ENCODE data around the gene SERGEF. TPM values are rescaled to one million over a fixed set of nuclear protein-coding genes. Genes with fewer than 3 reads are reported as not detected.

SERGEF gene
- total RNA-seq, 4 donors from 2014 or later, result 11.8 to 34.7 (median 24.5) TPM

GRCh38 chr11:17887779-17888178 is 125.1 kb downstream of the SERGEF start:
- ATAC-seq (no peak), DNase-seq (no peak)
- in situ Hi-C loops (cut with MboI; ENCODE audit: low sequenced_read_pairs in 4 of 4), result no loop called here
- intact Hi-C loops (cut with DNase I; ENCODE audit: low total_unique reads), result no loop called here
- Histone ChIP-seq H3K36me3 (no peaks in the 10 kb centered on the region), H3K27ac (no peak overlapping the region), H3K27me3 (no peaks in the 10 kb centered on the region), H3K4me3 (no peak overlapping the region), H3K9me3 (no peaks in the 10 kb centered on the region), H3K4me1 (no peaks in the 10 kb centered on the region)
- no peak for TF ChIP-seq POLR2A (IDR thresholded peaks at IDR 0.05)
- TF ChIP-seq, protein P1, sequence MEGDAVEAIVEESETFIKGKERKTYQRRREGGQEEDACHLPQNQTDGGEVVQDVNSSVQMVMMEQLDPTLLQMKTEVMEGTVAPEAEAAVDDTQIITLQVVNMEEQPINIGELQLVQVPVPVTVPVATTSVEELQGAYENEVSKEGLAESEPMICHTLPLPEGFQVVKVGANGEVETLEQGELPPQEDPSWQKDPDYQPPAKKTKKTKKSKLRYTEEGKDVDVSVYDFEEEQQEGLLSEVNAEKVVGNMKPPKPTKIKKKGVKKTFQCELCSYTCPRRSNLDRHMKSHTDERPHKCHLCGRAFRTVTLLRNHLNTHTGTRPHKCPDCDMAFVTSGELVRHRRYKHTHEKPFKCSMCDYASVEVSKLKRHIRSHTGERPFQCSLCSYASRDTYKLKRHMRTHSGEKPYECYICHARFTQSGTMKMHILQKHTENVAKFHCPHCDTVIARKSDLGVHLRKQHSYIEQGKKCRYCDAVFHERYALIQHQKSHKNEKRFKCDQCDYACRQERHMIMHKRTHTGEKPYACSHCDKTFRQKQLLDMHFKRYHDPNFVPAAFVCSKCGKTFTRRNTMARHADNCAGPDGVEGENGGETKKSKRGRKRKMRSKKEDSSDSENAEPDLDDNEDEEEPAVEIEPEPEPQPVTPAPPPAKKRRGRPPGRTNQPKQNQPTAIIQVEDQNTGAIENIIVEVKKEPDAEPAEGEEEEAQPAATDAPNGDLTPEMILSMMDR (IDR thresholded peaks at IDR 0.05 in 4 of 5, conservative IDR thresholded peaks at IDR 0.05 in 1 of 5), result no peak

DNA sequence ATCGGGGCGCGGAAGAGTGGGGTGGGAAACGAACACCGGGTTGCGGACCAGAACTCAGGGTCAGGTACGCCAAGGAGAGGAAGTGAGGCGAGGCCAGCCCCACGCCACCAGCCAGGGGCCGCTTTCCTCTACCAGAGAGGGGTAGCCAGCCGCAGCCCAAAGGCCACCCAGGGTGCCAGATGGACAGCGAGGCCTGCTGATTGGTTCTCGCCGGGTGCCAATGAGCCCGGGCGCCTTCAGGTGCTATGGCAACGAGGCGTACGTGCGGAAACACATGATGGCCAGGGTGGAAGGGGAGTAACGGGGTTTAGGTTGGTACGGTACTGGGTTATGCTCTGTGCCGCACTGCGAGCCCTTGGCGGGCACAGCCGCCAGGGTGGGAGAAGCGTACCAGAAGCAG is 128.9 kb downstream of the SERGEF start:
- Histone ChIP-seq H3K27ac (no peak overlapping the region), H3K36me3 (no peaks in the 10 kb centered on the region), H3K4me1 (no peaks in the 10 kb centered on the region), H3K27me3 (no peaks in the 10 kb centered on the region), H3K9me3 (no peaks in the 10 kb centered on the region), H3K4me3 (no peak overlapping the region)
- no peak for ATAC-seq
- intact Hi-C loops (cut with DNase I; ENCODE audit: low total_unique reads), result no loop called here
- no peak for DNase-seq
- in situ Hi-C loops (cut with MboI; ENCODE audit: low sequenced_read_pairs in 4 of 4), result no loop called here
- TF ChIP-seq, protein P1 (IDR thresholded peaks at IDR 0.05 in 4 of 5, conservative IDR thresholded peaks at IDR 0.05 in 1 of 5), result no peak
- TF ChIP-seq POLR2A (IDR thresholded peaks at IDR 0.05), result no peak

GRCh38 chr11:17883057-17883456 is 129.8 kb downstream of the SERGEF start:
- in situ Hi-C loops (cut with MboI; ENCODE audit: low sequenced_read_pairs in 4 of 4), result no loop called here
- TF ChIP-seq, protein P1 (IDR thresholded peaks at IDR 0.05 in 4 of 5, conservative IDR thresholded peaks at IDR 0.05 in 1 of 5), result no peak
- no peak for TF ChIP-seq POLR2A (IDR thresholded peaks at IDR 0.05)
- H3K4me1 ChIP-seq, result no peaks in the 10 kb centered on the region
- no peaks in the 10 kb centered on the region for H3K36me3 ChIP-seq
- ATAC-seq (no peak), DNase-seq (no peak)
- H3K27me3 ChIP-seq, result no peaks in the 10 kb centered on the region
- intact Hi-C loops (cut with DNase I; ENCODE audit: low total_unique reads), result no loop called here
- H3K27ac ChIP-seq, result no peak overlapping the region
- no peaks in the 10 kb centered on the region for H3K9me3 ChIP-seq
- no peak overlapping the region for H3K4me3 ChIP-seq

- Histone ChIP-seq H3K27me3 (no peaks in the 10 kb centered on the region), H3K4me3 (no peak overlapping the region), H3K27ac (no peak overlapping the region), H3K4me1 (peaks cover 0 to 5% of the 10 kb centered on the region in 2 donors), H3K36me3 (no peaks in the 10 kb centered on the region), H3K9me3 (no peaks in the 10 kb centered on the region)
- in situ Hi-C loops (cut with MboI; ENCODE audit: low sequenced_read_pairs in 4 of 4) (no loop called here), intact Hi-C loops (cut with DNase I; ENCODE audit: low total_unique reads) (no loop called here)
- TF ChIP-seq, protein P1 (IDR thresholded peaks at IDR 0.05 in 4 of 5, conservative IDR thresholded peaks at IDR 0.05 in 1 of 5), result no peak
- TF ChIP-seq POLR2A (IDR thresholded peaks at IDR 0.05), result no peak
- no peak for DNase-seq
- no peak for ATAC-seq
Observed at GRCh38 chr11:17878743-17879142, 134.1 kb downstream of the SERGEF start.

- DNase-seq (no peak), ATAC-seq (no peak)
- intact Hi-C loops (cut with DNase I; ENCODE audit: low total_unique reads) (no loop called here), in situ Hi-C loops (cut with MboI; ENCODE audit: low sequenced_read_pairs in 4 of 4) (no loop called here)
- TF ChIP-seq, protein P1 (IDR thresholded peaks at IDR 0.05 in 4 of 5, conservative IDR thresholded peaks at IDR 0.05 in 1 of 5), result no peak
- TF ChIP-seq POLR2A (IDR thresholded peaks at IDR 0.05), result no peak
- no peaks in the 10 kb centered on the region for H3K27me3 ChIP-seq
- H3K27ac ChIP-seq, result no peak overlapping the region
- peaks cover 0 to 5% of the 10 kb centered on the region in 2 donors for H3K4me1 ChIP-seq
- no peaks in the 10 kb centered on the region for H3K9me3 ChIP-seq
- no peak overlapping the region for H3K4me3 ChIP-seq
- no peaks in the 10 kb centered on the region for H3K36me3 ChIP-seq
Observed at GRCh38 chr11:17877886-17878285, 135.0 kb downstream of the SERGEF start.
